ENCODE data around the gene LRR1. TPM values are rescaled to one million over a fixed set of nuclear protein-coding genes. Genes with fewer than 3 reads are reported as not detected.

Gene LRR1
- total and polyA plus RNA-seq, 9 of the 15 experiments (the other 6 are each of a cell fraction or from before 2014, with no cell fraction given), result 26.5 to 58.1 (median 31.8) TPM

- TF ChIP-seq MBD2 (IDR thresholded peaks at IDR 0.05; ENCODE audit: borderline replicate concordance, low read depth) (peak; percentile 53; the same call in 1 of the 2 replicates), KAT8 (IDR thresholded peaks at IDR 0.05; ENCODE audit: low read depth) (no peak), STAT6 (CRISPR knock-in tag; IDR thresholded peaks at IDR 0.05) (no peak), ZBTB1 (CRISPR knock-in tag; IDR thresholded peaks at IDR 0.05; ENCODE audit: borderline replicate concordance, low read depth) (no peak), TOE1 (IDR thresholded peaks at IDR 0.05; ENCODE audit: borderline replicate concordance) (no peak; the same call in 1 of the 2 replicates), TOE1 (CRISPR knock-in tag; IDR thresholded peaks at IDR 0.05; ENCODE audit: borderline replicate concordance, low read depth) (no peak), ETV6 (IDR thresholded peaks at IDR 0.05; ENCODE audit: borderline replicate concordance in 1 of 2, low read depth in 2 of 2, low read length in 1 of 2) (no peak), ETV6 (CRISPR knock-in tag; IDR thresholded peaks at IDR 0.05; ENCODE audit: borderline replicate concordance) (no peak), GTF3C2 (IDR thresholded peaks at IDR 0.05; ENCODE audit: borderline replicate concordance, extremely low read depth, insufficient read length) (no peak), ZFPM2 (CRISPR knock-in tag; IDR thresholded peaks at IDR 0.05) (no peak), U2AF1 (optimal IDR thresholded peaks at IDR 0.05; ENCODE audit: low read depth, low read length) (no peak), E2F3 (CRISPR knock-in tag; IDR thresholded peaks at IDR 0.05) (no peak)
- TF ChIP-seq, protein P1, sequence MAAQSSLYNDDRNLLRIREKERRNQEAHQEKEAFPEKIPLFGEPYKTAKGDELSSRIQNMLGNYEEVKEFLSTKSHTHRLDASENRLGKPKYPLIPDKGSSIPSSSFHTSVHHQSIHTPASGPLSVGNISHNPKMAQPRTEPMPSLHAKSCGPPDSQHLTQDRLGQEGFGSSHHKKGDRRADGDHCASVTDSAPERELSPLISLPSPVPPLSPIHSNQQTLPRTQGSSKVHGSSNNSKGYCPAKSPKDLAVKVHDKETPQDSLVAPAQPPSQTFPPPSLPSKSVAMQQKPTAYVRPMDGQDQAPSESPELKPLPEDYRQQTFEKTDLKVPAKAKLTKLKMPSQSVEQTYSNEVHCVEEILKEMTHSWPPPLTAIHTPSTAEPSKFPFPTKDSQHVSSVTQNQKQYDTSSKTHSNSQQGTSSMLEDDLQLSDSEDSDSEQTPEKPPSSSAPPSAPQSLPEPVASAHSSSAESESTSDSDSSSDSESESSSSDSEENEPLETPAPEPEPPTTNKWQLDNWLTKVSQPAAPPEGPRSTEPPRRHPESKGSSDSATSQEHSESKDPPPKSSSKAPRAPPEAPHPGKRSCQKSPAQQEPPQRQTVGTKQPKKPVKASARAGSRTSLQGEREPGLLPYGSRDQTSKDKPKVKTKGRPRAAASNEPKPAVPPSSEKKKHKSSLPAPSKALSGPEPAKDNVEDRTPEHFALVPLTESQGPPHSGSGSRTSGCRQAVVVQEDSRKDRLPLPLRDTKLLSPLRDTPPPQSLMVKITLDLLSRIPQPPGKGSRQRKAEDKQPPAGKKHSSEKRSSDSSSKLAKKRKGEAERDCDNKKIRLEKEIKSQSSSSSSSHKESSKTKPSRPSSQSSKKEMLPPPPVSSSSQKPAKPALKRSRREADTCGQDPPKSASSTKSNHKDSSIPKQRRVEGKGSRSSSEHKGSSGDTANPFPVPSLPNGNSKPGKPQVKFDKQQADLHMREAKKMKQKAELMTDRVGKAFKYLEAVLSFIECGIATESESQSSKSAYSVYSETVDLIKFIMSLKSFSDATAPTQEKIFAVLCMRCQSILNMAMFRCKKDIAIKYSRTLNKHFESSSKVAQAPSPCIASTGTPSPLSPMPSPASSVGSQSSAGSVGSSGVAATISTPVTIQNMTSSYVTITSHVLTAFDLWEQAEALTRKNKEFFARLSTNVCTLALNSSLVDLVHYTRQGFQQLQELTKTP (IDR thresholded peaks at IDR 0.05; ENCODE audit: low read depth in 1 of 2, partially characterized antibody in 2 of 2), result peak in 1 of 2 experiments; percentile 13
- TF ChIP-seq, protein P2, sequence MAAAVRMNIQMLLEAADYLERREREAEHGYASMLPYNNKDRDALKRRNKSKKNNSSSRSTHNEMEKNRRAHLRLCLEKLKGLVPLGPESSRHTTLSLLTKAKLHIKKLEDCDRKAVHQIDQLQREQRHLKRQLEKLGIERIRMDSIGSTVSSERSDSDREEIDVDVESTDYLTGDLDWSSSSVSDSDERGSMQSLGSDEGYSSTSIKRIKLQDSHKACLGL (CRISPR knock-in tag; IDR thresholded peaks at IDR 0.05; ENCODE audit: borderline replicate concordance, poor library complexity, severe bottlenecking), result peak; percentile 24
- TF ChIP-seq, protein P3, sequence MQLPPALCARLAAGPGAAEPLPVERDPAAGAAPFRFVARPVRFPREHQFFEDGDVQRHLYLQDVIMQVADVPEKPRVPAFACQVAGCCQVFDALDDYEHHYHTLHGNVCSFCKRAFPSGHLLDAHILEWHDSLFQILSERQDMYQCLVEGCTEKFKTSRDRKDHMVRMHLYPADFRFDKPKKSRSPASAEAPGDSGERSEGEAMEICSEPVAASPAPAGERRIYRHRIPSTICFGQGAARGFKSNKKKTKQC (CRISPR knock-in tag; IDR thresholded peaks at IDR 0.05), result no peak
Measured at GRCh38 chr14:49585803-49586672, 12.7 kb upstream of the LRR1 start, which contains the start of gene RPS29 (continued).

Measured in K562 (cell line).